K562 (cell line): ENCODE results near the gene SCRN1. TPM values are rescaled to one million over a fixed set of nuclear protein-coding genes. Genes with fewer than 3 reads are reported as not detected.
"Not testable (repeated sequence)": the region's sequence is repeated elsewhere in the genome, so short reads cannot be mapped to it uniquely, and the experiment has no call there.

ENCODE experiments used
- ATAC-seq: fragments of 200-7000 bp; cut with Tn5 transposase; 3 replicates; pipeline ENCODE4 v1.9.1; 2020; ENCODE audit warnings: moderate library complexity
- BruUV-seq: library from RNA; stranded (reverse); fragments of 400-500 nt; replicated peaks from 2 replicates; lab custom pipeline; 2021; lab: Mats Ljungman, UMichigan
- CTCF ChIA-PET: fragments of 300-600 bp; formaldehyde crosslinking; extraction: SDS; loops from one replicate; lab custom pipeline; 2021; ENCODE audit warnings: low intra/inter-chr PET ratio; lab: Yijun Ruan, JAX
- POLR2A ChIA-PET: fragments of 300-600, 350-650 bp; sonication (Branson Sonifier 250); formaldehyde crosslinking; extraction: SDS; loops from one replicate; lab custom pipeline; 2021; ENCODE audit warnings: antibody characterized with exemption, inconsistent platforms; lab: Yijun Ruan, JAX
- DNase-seq, 4 experiments: peaks; one replicate each; pipeline versions ENCODE4 v3.0.0 to v3.0.0-alpha.2; 2011 to 2018; ENCODE audit warnings: low spot score in 3 of 4, mixed read lengths in 3 of 4; ENCODE audit errors: extremely low read depth in 1 of 4
- FAIRE-seq: peaks from 2 replicates; lab custom pipeline; 2011; peaks lifted over from hg19 to GRCh38; lab: Jason Lieb, UNC
- H2AFZ ChIP-seq: 2 replicates; pipeline ENCODE4 v1.6.0; 2011; ENCODE audit warnings: low read depth, low read length, control low read depth, inconsistent platforms
- H3K27ac ChIP-seq: fragments of 200-600 bp; 3 replicates; pipeline ENCODE4 v1.8.0; 2011; ENCODE audit warnings: low read depth, mild to moderate bottlenecking, control low read depth, inconsistent platforms, low read length, moderate library complexity, mixed read lengths; ENCODE audit errors: extremely low read depth
- H3K27me3 ChIP-seq, 2 experiments: fragments of 300-600 bp in 1 of 2; 2 replicates in 1 of 2; 3 replicates in 1 of 2; pipeline versions ENCODE4 v1.6.0 to v1.8.0; 2011; ENCODE audit warnings: inconsistent platforms in 2 of 2, low read length in 2 of 2, mild to moderate bottlenecking in 1 of 2, mixed read lengths in 1 of 2, moderate library complexity in 1 of 2; ENCODE audit not compliant: control insufficient read depth in 2 of 2, insufficient read depth in 2 of 2
- H3K36me3 ChIP-seq: fragments of 300-600 bp; 3 replicates; pipeline ENCODE4 v1.8.0; 2011; ENCODE audit warnings: mild to moderate bottlenecking, low read length, inconsistent platforms; ENCODE audit not compliant: control insufficient read depth, insufficient read depth
- H3K4me1 ChIP-seq, 2 experiments: fragments of 200-600 bp in 1 of 2; replicated peaks in 1 of 2; 2 replicates in 1 of 2; 3 replicates in 1 of 2; pipeline versions ENCODE4 v1.5.1 to v1.8.0; 2011; ENCODE audit warnings: inconsistent platforms in 2 of 2, low read length in 2 of 2, mild to moderate bottlenecking in 1 of 2, mixed read lengths in 1 of 2, moderate library complexity in 1 of 2; ENCODE audit not compliant: control insufficient read depth in 2 of 2, insufficient read depth in 2 of 2
- H3K4me2 ChIP-seq: 2 replicates; pipeline ENCODE4 v1.6.1; 2011; ENCODE audit warnings: low read length, control low read depth, inconsistent platforms, mixed read lengths; ENCODE audit not compliant: insufficient read depth
- H3K4me3 ChIP-seq: fragments of 200-600 bp; sonication (generic), shearing (Covaris generic); 2 replicates; pipeline ENCODE4 v1.5.1; 2016; ENCODE audit warnings: control low read depth, inconsistent platforms
- H3K79me2 ChIP-seq: fragments of 200-600 bp; 3 replicates; pipeline ENCODE4 v1.8.0; 2011; ENCODE audit warnings: low read length, inconsistent platforms; ENCODE audit not compliant: control insufficient read depth, insufficient read depth
- H3K9ac ChIP-seq, 2 experiments: 2 replicates each; pipeline versions ENCODE4 v1.6.0 to v1.6.1; 2011; ENCODE audit warnings: low read depth in 2 of 2, low read length in 2 of 2, control low read depth in 1 of 2, inconsistent platforms in 1 of 2, mild to moderate bottlenecking in 1 of 2, mixed read lengths in 1 of 2; ENCODE audit not compliant: insufficient read depth in 1 of 2
- H3K9me1 ChIP-seq: one replicate; pipeline ENCODE4 v1.6.0; 2011; ENCODE audit warnings: inconsistent platforms, mild to moderate bottlenecking, low read length, moderate library complexity; ENCODE audit not compliant: control insufficient read depth, insufficient read depth
- H3K9me3 ChIP-seq: replicated peaks from 2 replicates; pipeline ENCODE4 v1.5.1; 2011; ENCODE audit warnings: low read depth, low read length, inconsistent platforms; ENCODE audit not compliant: control insufficient read depth, insufficient read depth
- H4K20me1 ChIP-seq: replicated peaks from 2 replicates; pipeline ENCODE4 v1.6.1; 2011; ENCODE audit warnings: low read length, inconsistent platforms, mixed read lengths; ENCODE audit not compliant: control insufficient read depth, insufficient read depth
- BRF1 ChIP-seq: IDR thresholded peaks from 3 replicates; pipeline ENCODE4 v1.6.1; 2011; ENCODE audit warnings: borderline replicate concordance, mild to moderate bottlenecking; ENCODE audit not compliant: insufficient read length; ENCODE audit errors: extremely low read depth
- CC2D1A ChIP-seq: fragments of 450-650 bp; IDR thresholded peaks from 2 replicates; pipeline ENCODE4 v1.6.1; 2017; ENCODE audit warnings: mild to moderate bottlenecking
- EP300 ChIP-seq: IDR thresholded peaks from 2 replicates; pipeline ENCODE4 v1.6.1; 2012; ENCODE audit warnings: low read length, improper control_type of control experiment
- GTF2E2 ChIP-seq: fragments of 200-800 bp; sonication (Bioruptor generic); IDR thresholded peaks from 2 replicates; pipeline ENCODE4 v1.6.1; 2016; ENCODE audit warnings: missing genetic modification characterization, missing compliant biosample characterization
- SMAD4 ChIP-seq: fragments of 250-450 bp; sonication (Bioruptor Pico); conservative IDR thresholded peaks from 2 replicates; pipeline ENCODE4 v1.8.0; 2021; ENCODE audit warnings: inconsistent platforms, mild to moderate bottlenecking, moderate library complexity
- TRIM24 ChIP-seq, 2 experiments: fragments of 450-650 bp; IDR thresholded peaks; 2 replicates each; pipeline ENCODE4 v1.6.1; 2016
- USF2 ChIP-seq: sonication (generic); formaldehyde crosslinking; IDR thresholded peaks from 2 replicates; pipeline ENCODE4 v1.5.0; 2020; ENCODE audit warnings: missing genetic modification reagents
- ZC3H4 ChIP-seq: sonication (generic); formaldehyde crosslinking; IDR thresholded peaks from 2 replicates; pipeline ENCODE4 v1.9.0; 2021; ENCODE audit warnings: missing genetic modification reagents, borderline replicate concordance
- WGBS: fragments of 100-300 bp; shearing (Covaris generic); methylation state at CpG from one replicate; pipeline ENCODE4 v1.1.6; 2016; ENCODE audit warnings: low coverage, mixed read lengths; ENCODE audit not compliant: insufficient coverage; ENCODE audit errors: missing lambda C conversion rate; 5-methylcytosine and 5-hydroxymethylcytosine counted together
- in situ Hi-C: fragments of 300-500 bp; cut with MboI; formaldehyde crosslinking; loops from 4 replicates; pipeline ENCODE4 v1.15.0; 2018; ENCODE audit warnings: inconsistent platforms, mixed read lengths
- intact Hi-C: fragments of 100-400 bp; cut with micrococcal nuclease; formaldehyde crosslinking; loops from 2 replicates; pipeline ENCODE4 v1.14.2; 2022
- polyA plus RNA-seq, 8 experiments: library from polyadenylated mRNA; depleted of rRNA in 4 of 8; stranded (reverse) in 5 of 8; unstranded in 3 of 8; fragments of >200 nt; fragmentation: Nextera tagmentation in 2 of 8; fragmentation: Illumina TruSeq in 1 of 8; extraction: Ambion mirVana in 2 of 8; extraction: Trizol in 1 of 8; gene quantifications; 2 replicates each; pipeline versions ENCODE4 v1.2.1 to v1.2.3, GENCODE V29; 2011 to 2014; ENCODE audit warnings: inconsistent platforms in 1 of 8, missing spikeins in 1 of 8
- total RNA-seq, 7 experiments: library from RNA; depleted of rRNA in 6 of 7; stranded (reverse); fragments of >200 nt in 6 of 7; fragmentation: Illumina TruSeq in 2 of 7; extraction: Trizol in 2 of 7; gene quantifications; 2 replicates each; pipeline versions ENCODE4 v1.2.1 to v1.2.3, GENCODE V29; 2011 to 2021; ENCODE audit warnings: low replicate concordance in 1 of 7

The SCRN1 gene
- total and polyA plus RNA-seq, 9 of the 15 experiments (the other 6 are each of a cell fraction or from before 2014, with no cell fraction given), result 0.13 to 1.4 (median 0.20) TPM

DNA sequence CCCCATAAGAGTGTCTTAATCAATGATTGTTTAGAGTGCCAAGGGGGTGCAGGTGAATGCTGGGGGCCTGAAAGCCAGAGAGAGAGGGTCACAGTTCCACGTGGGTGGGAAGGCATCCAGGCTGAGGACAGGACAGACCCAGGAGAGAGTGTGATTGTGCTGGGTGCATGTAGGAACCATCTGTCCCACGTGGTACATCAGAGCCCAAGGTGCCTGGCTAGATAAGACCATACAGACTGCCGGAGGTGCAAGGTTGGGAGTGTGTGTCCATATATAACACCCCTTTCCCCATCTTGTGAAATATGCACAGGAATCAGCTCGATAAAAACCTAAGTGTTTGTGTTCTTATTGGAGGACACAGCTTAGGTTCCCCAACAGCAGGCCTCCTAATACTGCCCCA lies 97.8 kb downstream of the SCRN1 start (continued):
- TF ChIP-seq GTF2E2 (tag) (no peak), ZC3H4 (CRISPR knock-in tag) (no peak), USF2 (CRISPR knock-in tag) (peak; percentile 77), SMAD4 (CRISPR knock-in tag) (peak; percentile 53; the same call in 1 of the 2 replicates), BRF1 (no peak), EP300 (peak; percentile 33; the same call in 1 of the 2 replicates), TRIM24 (IDR thresholded peaks at IDR 0.05) (peak; percentile 86 to 89), CC2D1A (0 out of 2 replicates have a peak, but pooled peaks have one; percentile 22)
- TF ChIP-seq, all 486 proteins: peak for 34

GRCh38 chr7:29890786-29891185 lies 98.8 kb downstream of the SCRN1 start:
- 56% methylated on average over 2 of the region's 14 CpGs for WGBS
- peaks cover 2 to 17% of the 10 kb centered on the region in 2 experiments; a peak in 4 of 5 replicates for H3K4me1 ChIP-seq
- FAIRE-seq, H3K36me3 ChIP-seq, H3K27me3 ChIP-seq, H3K4me2 ChIP-seq, H4K20me1 ChIP-seq, H2AFZ ChIP-seq, H3K9me3 ChIP-seq, H3K9ac ChIP-seq, H3K4me3 ChIP-seq, intact Hi-C loops, DNase-seq, BruUV-seq, H3K9me1 ChIP-seq, in situ Hi-C loops, H3K79me2 ChIP-seq, ATAC-seq, H3K27ac ChIP-seq, POLR2A ChIA-PET: not testable (repeated sequence)
- CTCF ChIA-PET, result interaction anchor here (0.6 to 0.9 kb wide), 2 partner anchors 8 to 523 kb away, joined by 3 read pairs; no protein-coding TSS in a partner anchor
